ENCODE results near the gene CDKL2.

DNA sequence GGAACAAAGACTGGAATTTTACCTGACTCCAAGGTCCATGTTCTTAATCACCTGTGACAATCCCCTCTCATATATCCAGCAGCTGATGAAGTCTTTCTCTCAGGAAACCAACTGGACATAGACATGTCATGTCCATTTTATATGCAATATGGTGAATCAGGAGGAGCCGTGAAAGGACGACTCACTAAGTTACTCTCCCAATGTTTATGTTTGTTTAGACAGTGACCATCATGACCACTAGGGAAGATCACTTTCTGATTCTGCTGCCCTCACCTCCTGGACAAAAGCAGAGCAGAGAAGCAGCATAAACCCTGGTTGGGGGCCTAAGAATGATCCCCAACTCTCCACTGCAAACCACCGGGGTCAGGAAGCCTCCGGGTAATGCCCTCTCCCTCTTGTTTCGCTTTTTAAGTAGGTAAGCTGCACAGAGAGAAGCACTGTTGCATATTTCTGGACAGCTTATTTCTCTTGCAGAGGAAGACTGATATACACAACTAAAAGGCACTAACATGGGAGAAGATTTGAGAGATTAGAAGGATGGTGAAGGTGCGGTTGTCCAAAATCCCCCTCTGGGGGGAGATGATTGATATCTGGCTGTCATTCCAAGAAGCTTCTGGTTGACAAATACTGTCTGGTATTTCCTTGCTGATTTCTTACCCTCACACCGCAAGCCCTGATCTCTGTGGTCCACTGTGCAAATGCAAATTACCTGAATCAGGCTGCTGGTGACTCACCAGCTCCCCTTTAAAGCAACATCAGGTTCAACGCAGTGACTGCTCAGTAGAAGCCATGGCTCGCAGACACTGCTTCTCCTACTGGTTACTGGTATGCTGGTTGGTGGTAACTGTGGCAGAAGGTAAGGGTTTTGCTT is 74.8 kb downstream of the CDKL2 start, which contains the start of gene ODAPH:
- TF ChIP-seq CEBPB (IDR thresholded peaks at IDR 0.05), result no peak
- TF ChIP-seq, protein P1, sequence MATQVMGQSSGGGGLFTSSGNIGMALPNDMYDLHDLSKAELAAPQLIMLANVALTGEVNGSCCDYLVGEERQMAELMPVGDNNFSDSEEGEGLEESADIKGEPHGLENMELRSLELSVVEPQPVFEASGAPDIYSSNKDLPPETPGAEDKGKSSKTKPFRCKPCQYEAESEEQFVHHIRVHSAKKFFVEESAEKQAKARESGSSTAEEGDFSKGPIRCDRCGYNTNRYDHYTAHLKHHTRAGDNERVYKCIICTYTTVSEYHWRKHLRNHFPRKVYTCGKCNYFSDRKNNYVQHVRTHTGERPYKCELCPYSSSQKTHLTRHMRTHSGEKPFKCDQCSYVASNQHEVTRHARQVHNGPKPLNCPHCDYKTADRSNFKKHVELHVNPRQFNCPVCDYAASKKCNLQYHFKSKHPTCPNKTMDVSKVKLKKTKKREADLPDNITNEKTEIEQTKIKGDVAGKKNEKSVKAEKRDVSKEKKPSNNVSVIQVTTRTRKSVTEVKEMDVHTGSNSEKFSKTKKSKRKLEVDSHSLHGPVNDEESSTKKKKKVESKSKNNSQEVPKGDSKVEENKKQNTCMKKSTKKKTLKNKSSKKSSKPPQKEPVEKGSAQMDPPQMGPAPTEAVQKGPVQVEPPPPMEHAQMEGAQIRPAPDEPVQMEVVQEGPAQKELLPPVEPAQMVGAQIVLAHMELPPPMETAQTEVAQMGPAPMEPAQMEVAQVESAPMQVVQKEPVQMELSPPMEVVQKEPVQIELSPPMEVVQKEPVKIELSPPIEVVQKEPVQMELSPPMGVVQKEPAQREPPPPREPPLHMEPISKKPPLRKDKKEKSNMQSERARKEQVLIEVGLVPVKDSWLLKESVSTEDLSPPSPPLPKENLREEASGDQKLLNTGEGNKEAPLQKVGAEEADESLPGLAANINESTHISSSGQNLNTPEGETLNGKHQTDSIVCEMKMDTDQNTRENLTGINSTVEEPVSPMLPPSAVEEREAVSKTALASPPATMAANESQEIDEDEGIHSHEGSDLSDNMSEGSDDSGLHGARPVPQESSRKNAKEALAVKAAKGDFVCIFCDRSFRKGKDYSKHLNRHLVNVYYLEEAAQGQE (IDR thresholded peaks at IDR 0.05), result no peak
- TF ChIP-seq POLR2A (IDR thresholded peaks at IDR 0.05; ENCODE audit: low read length), result no peak
- TF ChIP-seq EP300 (IDR thresholded peaks at IDR 0.05), result no peak
- TF ChIP-seq EHMT2 (IDR thresholded peaks at IDR 0.05; ENCODE audit: low read depth), result no peak
- TF ChIP-seq, protein P2, sequence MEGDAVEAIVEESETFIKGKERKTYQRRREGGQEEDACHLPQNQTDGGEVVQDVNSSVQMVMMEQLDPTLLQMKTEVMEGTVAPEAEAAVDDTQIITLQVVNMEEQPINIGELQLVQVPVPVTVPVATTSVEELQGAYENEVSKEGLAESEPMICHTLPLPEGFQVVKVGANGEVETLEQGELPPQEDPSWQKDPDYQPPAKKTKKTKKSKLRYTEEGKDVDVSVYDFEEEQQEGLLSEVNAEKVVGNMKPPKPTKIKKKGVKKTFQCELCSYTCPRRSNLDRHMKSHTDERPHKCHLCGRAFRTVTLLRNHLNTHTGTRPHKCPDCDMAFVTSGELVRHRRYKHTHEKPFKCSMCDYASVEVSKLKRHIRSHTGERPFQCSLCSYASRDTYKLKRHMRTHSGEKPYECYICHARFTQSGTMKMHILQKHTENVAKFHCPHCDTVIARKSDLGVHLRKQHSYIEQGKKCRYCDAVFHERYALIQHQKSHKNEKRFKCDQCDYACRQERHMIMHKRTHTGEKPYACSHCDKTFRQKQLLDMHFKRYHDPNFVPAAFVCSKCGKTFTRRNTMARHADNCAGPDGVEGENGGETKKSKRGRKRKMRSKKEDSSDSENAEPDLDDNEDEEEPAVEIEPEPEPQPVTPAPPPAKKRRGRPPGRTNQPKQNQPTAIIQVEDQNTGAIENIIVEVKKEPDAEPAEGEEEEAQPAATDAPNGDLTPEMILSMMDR (IDR thresholded peaks at IDR 0.05), result no peak
